GM12878 (cell line): ENCODE results near the gene MYO3A. TPM values are rescaled to one million over a fixed set of nuclear protein-coding genes. Genes with fewer than 3 reads are reported as not detected.

Source experiments
- ATAC-seq: fragments of 200-7000 bp; cut with Tn5 transposase; 3 replicates; pipeline ENCODE4 v1.9.1; 2020; ENCODE audit warnings: mild to moderate bottlenecking, moderate library complexity
- BruUV-seq: library from RNA; stranded (reverse); fragments of 400-500 nt; replicated peaks from 2 replicates; lab custom pipeline; 2021; lab: Mats Ljungman, UMichigan
- CTCF ChIA-PET: fragments of 300-600 bp; sonication (Branson Sonifier 250); formaldehyde crosslinking; extraction: SDS; loops from one replicate; lab custom pipeline; 2021; ENCODE audit warnings: inconsistent platforms; lab: Yijun Ruan, JAX
- POLR2A ChIA-PET: fragments of 350-600 bp; formaldehyde crosslinking; extraction: SDS; loops from one replicate; lab custom pipeline; 2021; ENCODE audit warnings: inconsistent platforms; lab: Charles Lee
- RAD21 ChIA-PET: fragments of 300-600 bp; sonication (Branson Sonifier 250); formaldehyde crosslinking; loops from one replicate; lab custom pipeline; 2023; ENCODE audit warnings: antibody characterized with exemption; ENCODE audit not compliant: unreplicated experiment; lab: Charles Lee
- SMC1A ChIA-PET: fragments of 300-600 bp; sonication (Branson Sonifier 250); formaldehyde crosslinking; loops from one replicate; lab custom pipeline; 2023; ENCODE audit not compliant: unreplicated experiment, uncharacterized antibody; lab: Charles Lee
- DNase-seq: peaks from one replicate; pipeline ENCODE4 v3.0.0-alpha.2; 2011; ENCODE audit warnings: low read depth, low spot score
- FAIRE-seq: peaks from 3 replicates; lab custom pipeline; 2011; peaks lifted over from hg19 to GRCh38; lab: Jason Lieb, UNC
- H2AFZ ChIP-seq: 2 replicates; pipeline ENCODE4 v1.6.0; 2011; ENCODE audit warnings: low read depth, low read length, control low read depth; ENCODE audit not compliant: control insufficient read depth
- H3K27ac ChIP-seq: 2 replicates; pipeline ENCODE4 v1.5.1; 2011; ENCODE audit warnings: control low read depth; ENCODE audit not compliant: control insufficient read depth, insufficient read depth
- H3K27me3 ChIP-seq, 2 experiments: replicated peaks in 1 of 2; 2 replicates each; pipeline versions ENCODE4 v1.6.0 to v1.6.1; 2011; ENCODE audit warnings: low read length in 1 of 2; ENCODE audit not compliant: control insufficient read depth in 2 of 2, insufficient read depth in 2 of 2
- H3K36me3 ChIP-seq, 2 experiments: 2 replicates each; pipeline ENCODE4 v1.5.1; 2011; ENCODE audit warnings: low read length in 1 of 2; ENCODE audit not compliant: control insufficient read depth in 2 of 2, insufficient read depth in 2 of 2
- H3K4me1 ChIP-seq: 2 replicates; pipeline ENCODE4 v1.6.1; 2011; ENCODE audit warnings: mild to moderate bottlenecking, low read length, moderate library complexity, mixed read lengths; ENCODE audit not compliant: control insufficient read depth, insufficient read depth
- H3K4me2 ChIP-seq: 2 replicates; pipeline ENCODE4 v1.6.0; 2011; ENCODE audit warnings: control low read depth; ENCODE audit not compliant: control insufficient read depth, insufficient read depth
- H3K4me3 ChIP-seq: fragments of 200-600 bp; sonication (generic); 2 replicates; pipeline ENCODE4 v1.5.1; 2016
- H3K79me2 ChIP-seq: 2 replicates; pipeline ENCODE4 v1.6.0; 2011; ENCODE audit warnings: low read length; ENCODE audit not compliant: control insufficient read depth, insufficient read depth
- H3K9ac ChIP-seq: 2 replicates; pipeline ENCODE4 v1.8.0; 2011; ENCODE audit warnings: low read length, control low read depth, mixed read lengths; ENCODE audit not compliant: control insufficient read depth, insufficient read depth
- H3K9me3 ChIP-seq: replicated peaks from 3 replicates; pipeline ENCODE4 v1.5.1; 2011; ENCODE audit warnings: mild to moderate bottlenecking, low read length; ENCODE audit not compliant: control insufficient read depth, insufficient read depth
- H4K20me1 ChIP-seq: 2 replicates; pipeline ENCODE4 v1.6.0; 2011; ENCODE audit not compliant: control insufficient read depth, insufficient read depth
- CEBPB ChIP-seq, 2 experiments: fragments of 150-350 bp in 1 of 2; IDR thresholded peaks; 2 replicates each; pipeline ENCODE4 v1.6.1; 2012 to 2014; ENCODE audit warnings: low read depth in 2 of 2, low read length in 2 of 2, borderline replicate concordance in 1 of 2, inconsistent platforms in 1 of 2
- E2F8 ChIP-seq: fragments of 450-650 bp; IDR thresholded peaks from 2 replicates; pipeline ENCODE4 v1.6.1; 2018; ENCODE audit warnings: mild to moderate bottlenecking, low read depth, moderate library complexity; ENCODE audit not compliant: partially characterized antibody
- FOXM1 ChIP-seq: IDR thresholded peaks from 2 replicates; pipeline ENCODE4 v1.6.1; 2012; ENCODE audit warnings: low read depth, mild to moderate bottlenecking, inconsistent platforms, low read length, moderate library complexity
- HDAC6 ChIP-seq: fragments of 200-600 bp; sonication (generic); IDR thresholded peaks from one replicate; pipeline ENCODE4 v1.8.0; 2017; ENCODE audit warnings: antibody characterized with exemption; ENCODE audit not compliant: unreplicated experiment
- HSF1 ChIP-seq: fragments of 150-350 bp; IDR thresholded peaks from 2 replicates; pipeline ENCODE4 v1.6.1; 2014; ENCODE audit warnings: mild to moderate bottlenecking, low read depth, low read length
- KLF5 ChIP-seq: fragments of 450-650 bp; IDR thresholded peaks from 2 replicates; pipeline ENCODE4 v1.6.1; 2014; ENCODE audit warnings: mild to moderate bottlenecking; ENCODE audit not compliant: partially characterized antibody
- PAX5 ChIP-seq: IDR thresholded peaks from 2 replicates; pipeline ENCODE4 v1.6.1; 2011; ENCODE audit warnings: low read depth, low read length, borderline replicate concordance
- RAD51 ChIP-seq: fragments of 450-650 bp; IDR thresholded peaks from 2 replicates; pipeline ENCODE4 v1.6.1; 2016; ENCODE audit warnings: moderate library complexity, mild to moderate bottlenecking, inconsistent platforms
- TCF3 ChIP-seq: IDR thresholded peaks from 2 replicates; pipeline ENCODE4 v1.6.1; 2012; ENCODE audit warnings: low read depth, mild to moderate bottlenecking, low read length, borderline replicate concordance; ENCODE audit not compliant: insufficient read depth
- ZNF24 ChIP-seq: fragments of 450-650 bp; IDR thresholded peaks from 2 replicates; pipeline ENCODE4 v1.6.1; 2017; ENCODE audit warnings: antibody characterized with exemption, mild to moderate bottlenecking
- WGBS: methylation state at CpG from one replicate; pipeline ENCODE4 v1.1.6; 2016; ENCODE audit warnings: low lambda C conversion rate; ENCODE audit not compliant: insufficient replicate concordance, insufficient coverage; ENCODE audit errors: missing lambda C conversion rate; 5-methylcytosine and 5-hydroxymethylcytosine counted together
- in situ Hi-C: fragments of 300-500 bp; cut with MboI; formaldehyde crosslinking; loops from 9 replicates; pipeline ENCODE4 v1.14.3; 2018; ENCODE audit warnings: mixed read lengths
- intact Hi-C: fragments of 100-400 bp; cut with micrococcal nuclease; formaldehyde crosslinking; loops from one replicate; pipeline ENCODE4 v1.14.2; 2022; ENCODE audit not compliant: unreplicated experiment
- polyA plus RNA-seq, 11 experiments: library from polyadenylated mRNA; depleted of rRNA in 4 of 11; unstranded in 6 of 11; stranded (reverse) in 5 of 11; fragments of >200 nt; fragmentation: Nextera tagmentation in 4 of 11; fragmentation: Illumina TruSeq in 1 of 11; extraction: Ambion mirVana in 4 of 11; extraction: Trizol in 1 of 11; gene quantifications; 1 replicate in 1 of 11; 2 replicates in 10 of 11; pipeline versions ENCODE4 v1.2.1 to v1.2.3, GENCODE V29; 2011 to 2016; ENCODE audit warnings: inconsistent platforms in 2 of 11, missing spikeins in 2 of 11, low read depth in 1 of 11
- total RNA-seq, 4 experiments: library from RNA; depleted of rRNA in 3 of 4; stranded (reverse); fragments of >200 nt in 3 of 4; fragmentation: Illumina TruSeq in 1 of 4; extraction: Trizol in 1 of 4; gene quantifications; 2 replicates each; pipeline versions ENCODE4 v1.2.1 to v1.2.3, GENCODE V29; 2013 to 2021

Gene MYO3A
- total and polyA plus RNA-seq, 10 of the 15 experiments (the other 5 are each of a cell fraction or from before 2014, with no cell fraction given) = not detected

- no peak for DNase-seq
- H2AFZ ChIP-seq = no peak overlapping the region
- no peak for FAIRE-seq
- no peaks in the 10 kb centered on the region for H3K36me3 ChIP-seq
- no peak overlapping the region for H3K9ac ChIP-seq
- H3K9me3 ChIP-seq = no peaks in the 10 kb centered on the region
- POLR2A ChIA-PET = no interaction called here
- no peaks in the 10 kb centered on the region for H3K4me1 ChIP-seq
- no peaks in the 10 kb centered on the region for H3K79me2 ChIP-seq
- no peak overlapping the region for H3K27ac ChIP-seq
- no peak overlapping the region for H3K4me2 ChIP-seq
- in situ Hi-C loops (no loop called here), intact Hi-C loops (no loop called here)
- H3K27me3 ChIP-seq = peaks cover 13 to 26% of the 10 kb centered on the region in 2 experiments
- no peaks in the 10 kb centered on the region for H4K20me1 ChIP-seq
- 8% methylated on average over 12 of the region's 12 CpGs for WGBS
- TF ChIP-seq KLF5 = no peak
- no peak for TF ChIP-seq RAD51
- no peak for TF ChIP-seq E2F8
- H3K4me3 ChIP-seq = no peak overlapping the region
- CTCF ChIA-PET = no interaction called here
- no TSS peak for BruUV-seq
- SMC1A ChIA-PET = no interaction called here
- RAD21 ChIA-PET = no interaction called here
- ATAC-seq = no peak
Observed at GRCh38 chr10:26212511-26212910, 278.5 kb downstream of the MYO3A start.

GRCh38 chr10:26213157-26213800 lies 279.2 kb downstream of the MYO3A start:
- H3K9ac ChIP-seq = no peak overlapping the region
- intact Hi-C loops = no loop called here
- RAD21 ChIA-PET = no interaction called here
- no peak for ATAC-seq
- no peak overlapping the region for H3K27ac ChIP-seq
- peaks cover 13 to 33% of the 10 kb centered on the region in 2 experiments for H3K27me3 ChIP-seq
- no peaks in the 10 kb centered on the region for H3K9me3 ChIP-seq
- BruUV-seq = no TSS peak
- no peak overlapping the region for H2AFZ ChIP-seq
- SMC1A ChIA-PET = no interaction called here
- no peaks in the 10 kb centered on the region for H3K4me1 ChIP-seq
- H3K4me2 ChIP-seq = no peak overlapping the region
- no peaks in the 10 kb centered on the region for H4K20me1 ChIP-seq
- no peaks in the 10 kb centered on the region for H3K36me3 ChIP-seq
- DNase-seq = no peak
- in situ Hi-C loops = no loop called here
- no peak overlapping the region for H3K4me3 ChIP-seq
- POLR2A ChIA-PET = no interaction called here
- H3K79me2 ChIP-seq = no peaks in the 10 kb centered on the region
- no peak for FAIRE-seq
- WGBS = 44% methylated on average over 11 of the region's 11 CpGs
- CTCF ChIA-PET = no interaction called here
- TF ChIP-seq HDAC6 = no peak
- no peak for TF ChIP-seq CEBPB (IDR thresholded peaks at IDR 0.05; ENCODE audit: borderline replicate concordance in 1 of 2, low read depth in 2 of 2, low read length in 2 of 2)
- TF ChIP-seq PAX5 = no peak
- TF ChIP-seq TCF3 = no peak
- TF ChIP-seq ZNF24 = no peak
- TF ChIP-seq FOXM1 = no peak
- no peak for TF ChIP-seq HSF1
